Effector CD8-positive, alpha-beta T cell (primary cell): ENCODE measurements around the gene TRANK1.

Experiments
- DNase-seq: peaks from one replicate; lab custom pipeline; 2025; lab: John Stamatoyannopoulos, UW

TRANK1 gene

GRCh38 chr3:36803091-36803791, 141.6 kb downstream of the TRANK1 start:
- no peak for DNase-seq

GRCh38 chr3:36800533-36801116, 144.2 kb downstream of the TRANK1 start:
- no peak for DNase-seq

- no peak for DNase-seq
These were observed 148.0 kb downstream of the TRANK1 start for GRCh38 chr3:36796881-36797280.

- DNase-seq, result no peak
These were observed 148.7 kb downstream of the TRANK1 start for GRCh38 chr3:36796161-36796560.

GRCh38 chr3:36795622-36796021, 149.2 kb downstream of the TRANK1 start:
- DNase-seq, result no peak

GRCh38 chr3:36792342-36792741, 152.5 kb downstream of the TRANK1 start:
- DNase-seq, result no peak

- DNase-seq, result no peak
These were observed 154.1 kb downstream of the TRANK1 start for GRCh38 chr3:36790765-36791164.

GRCh38 chr3:36786921-36787890, 157.6 kb downstream of the TRANK1 start:
- DNase-seq, result no peak

- no peak for DNase-seq
These were observed 160.7 kb downstream of the TRANK1 start for GRCh38 chr3:36784138-36784635.

- DNase-seq, result no peak
These were observed 167.2 kb downstream of the TRANK1 start for GRCh38 chr3:36777424-36778218.
